Thymus (tissue), 11 donors: ENCODE data around the gene ORC5. TPM values are rescaled to one million over a fixed set of nuclear protein-coding genes. Genes with fewer than 3 reads are reported as not detected.
A peak's percentile ranks its signal among the peaks of the same experiment; 100 is the strongest.

Experiments used
- DNase-seq, 9 donors: peaks; one replicate each; pipeline ENCODE4 v3.0.0-alpha.2; 2013; ENCODE audit warnings: low spot score in 9 of 9, low read depth in 6 of 9, missing footprints in 1 of 9
- H3K27ac ChIP-seq, 2 donors: one replicate each; pipeline ENCODE4 v1.5.1; 2013; ENCODE audit warnings: control low read depth in 1 of 2, low read depth in 1 of 2, low read length in 1 of 2, mild to moderate bottlenecking in 1 of 2, moderate library complexity in 1 of 2
- H3K27me3 ChIP-seq, 2 donors: one replicate each; pipeline ENCODE4 v1.5.1; 2013; ENCODE audit warnings: low read length in 1 of 2; ENCODE audit not compliant: control insufficient read depth in 2 of 2, insufficient read depth in 1 of 2
- H3K36me3 ChIP-seq, 2 donors: one replicate each; pipeline ENCODE4 v1.5.1; 2013; ENCODE audit warnings: low read length in 1 of 2, mild to moderate bottlenecking in 1 of 2, moderate library complexity in 1 of 2; ENCODE audit not compliant: control insufficient read depth in 2 of 2, insufficient read depth in 2 of 2
- H3K4me1 ChIP-seq, 2 donors: one replicate each; pipeline ENCODE4 v1.5.1; 2013; ENCODE audit warnings: low read length in 2 of 2; ENCODE audit not compliant: control insufficient read depth in 2 of 2, insufficient read depth in 2 of 2
- H3K4me3 ChIP-seq, 2 donors: one replicate each; pipeline ENCODE4 v1.5.1; 2013; ENCODE audit warnings: low read length in 2 of 2, control low read depth in 1 of 2, mild to moderate bottlenecking in 1 of 2
- H3K9me3 ChIP-seq, 2 donors: one replicate each; pipeline ENCODE4 v1.5.1; 2013; ENCODE audit warnings: low read length in 1 of 2, mild to moderate bottlenecking in 1 of 2; ENCODE audit not compliant: control insufficient read depth in 2 of 2, insufficient read depth in 1 of 2
- WGBS: extraction: QIAGEN DNeasy Blood & Tissue Kit; methylation state at CpG from one replicate; pipeline ENCODE4 v1.1.7; 2013; 5-methylcytosine and 5-hydroxymethylcytosine counted together
- polyA plus RNA-seq: library from polyadenylated mRNA; stranded (reverse); fragments of 200-250 nt; gene quantifications from one replicate; pipeline ENCODE4 v1.2.3, GENCODE V29; 2013
- total RNA-seq: library from RNA; stranded (reverse); fragments of 120-200 nt; gene quantifications from one replicate; pipeline ENCODE4 v1.2.4, GENCODE V29; 2013
- donor health status: healthy.

ORC5 gene
- total and polyA plus RNA-seq, 2 donors = 13.4 to 23.0 TPM

- Histone ChIP-seq H3K4me3 (no peak overlapping the region), H3K4me1 (no peaks in the 10 kb centered on the region), H3K27ac (no peak overlapping the region), H3K9me3 (no peaks in the 10 kb centered on the region), H3K36me3 (peaks cover 0 to 3% of the 10 kb centered on the region in 2 donors), H3K27me3 (no peaks in the 10 kb centered on the region)
- DNase-seq = no peak
- WGBS = 60% methylated on average over 2 of the region's 2 CpGs
Observed at GRCh38 chr7:104175361-104175984, 32.3 kb downstream of the ORC5 start.

GRCh38 chr7:104174798-104175197 is 33.0 kb downstream of the ORC5 start:
- Histone ChIP-seq H3K4me3 (no peak overlapping the region), H3K36me3 (peaks cover 0 to 3% of the 10 kb centered on the region in 2 donors), H3K27ac (no peak overlapping the region), H3K4me1 (no peaks in the 10 kb centered on the region), H3K9me3 (no peaks in the 10 kb centered on the region), H3K27me3 (no peaks in the 10 kb centered on the region)
- DNase-seq = no peak
- WGBS = 100% methylated on average over 2 of the region's 2 CpGs

- no peaks in the 10 kb centered on the region for H3K27me3 ChIP-seq
- H3K9me3 ChIP-seq = no peaks in the 10 kb centered on the region
- H3K4me3 ChIP-seq = no peak overlapping the region
- DNase-seq = no peak
- no peaks in the 10 kb centered on the region for H3K4me1 ChIP-seq
- peaks cover 8 to 16% of the 10 kb centered on the region in 2 donors for H3K36me3 ChIP-seq
- WGBS = 98% methylated on average over 6 of the region's 6 CpGs
- no peak overlapping the region for H3K27ac ChIP-seq
Observed at GRCh38 chr7:104162081-104162480, 45.7 kb downstream of the ORC5 start.

- no peaks in the 10 kb centered on the region for H3K4me1 ChIP-seq
Observed at GRCh38 chr7:104161244-104161643, 46.6 kb downstream of the ORC5 start.

GRCh38 chr7:104160375-104160774 is 47.4 kb downstream of the ORC5 start:
- H3K9me3 ChIP-seq = no peaks in the 10 kb centered on the region
- H3K4me1 ChIP-seq = no peaks in the 10 kb centered on the region
- DNase-seq = peak in 2 of 9 donors; percentile 3 to 19
- peaks cover 6 to 10% of the 10 kb centered on the region in 2 donors for H3K36me3 ChIP-seq
- H3K4me3 ChIP-seq = no peak overlapping the region
- H3K27me3 ChIP-seq = no peaks in the 10 kb centered on the region
- no peak overlapping the region for H3K27ac ChIP-seq

More at GRCh38 chr7:104161244-104161643, 46.6 kb downstream of the ORC5 start:
- no peak overlapping the region for H3K27ac ChIP-seq
- H3K27me3 ChIP-seq = no peaks in the 10 kb centered on the region
- no peak for DNase-seq
- no peak overlapping the region for H3K4me3 ChIP-seq
- H3K36me3 ChIP-seq = peaks cover 8 to 11% of the 10 kb centered on the region in 2 donors
- H3K9me3 ChIP-seq = no peaks in the 10 kb centered on the region
- 97% methylated on average over 3 of the region's 3 CpGs for WGBS

GRCh38 chr7:104156842-104157277 is 51.0 kb downstream of the ORC5 start:
- Histone ChIP-seq H3K27me3 (no peaks in the 10 kb centered on the region), H3K27ac (no peak overlapping the region), H3K9me3 (no peaks in the 10 kb centered on the region), H3K36me3 (peaks cover 0 to 3% of the 10 kb centered on the region in 2 donors), H3K4me1 (no peaks in the 10 kb centered on the region), H3K4me3 (no peak overlapping the region)
- 73% methylated on average over 2 of the region's 2 CpGs for WGBS
- DNase-seq = peak in 2 of 9 donors; percentile 4 to 19

- no peaks in the 10 kb centered on the region for H3K4me1 ChIP-seq
- H3K27ac ChIP-seq = no peak overlapping the region
- peaks cover 0 to 7% of the 10 kb centered on the region in 2 donors for H3K36me3 ChIP-seq
- H3K4me3 ChIP-seq = no peak overlapping the region
- H3K9me3 ChIP-seq = no peaks in the 10 kb centered on the region
- no peaks in the 10 kb centered on the region for H3K27me3 ChIP-seq
- WGBS = 83% methylated on average over 4 of the region's 4 CpGs
- no peak for DNase-seq
Observed at GRCh38 chr7:104153287-104153686, 54.5 kb downstream of the ORC5 start.

- WGBS = 93% methylated on average over 1 of the region's 1 CpG
- Histone ChIP-seq H3K36me3 (peaks cover 0 to 7% of the 10 kb centered on the region in 2 donors), H3K27me3 (no peaks in the 10 kb centered on the region), H3K4me3 (no peak overlapping the region), H3K27ac (no peak overlapping the region), H3K9me3 (no peaks in the 10 kb centered on the region), H3K4me1 (no peaks in the 10 kb centered on the region)
- no peak for DNase-seq
Observed at GRCh38 chr7:104152468-104152867, 55.3 kb downstream of the ORC5 start.

- WGBS = 96% methylated on average over 1 of the region's 1 CpG
Observed at GRCh38 chr7:104150470-104150869, 57.3 kb downstream of the ORC5 start.

More at GRCh38 chr7:104150470-104150869, 57.3 kb downstream of the ORC5 start:
- Histone ChIP-seq H3K27ac (no peak overlapping the region), H3K9me3 (no peaks in the 10 kb centered on the region), H3K4me1 (no peaks in the 10 kb centered on the region), H3K36me3 (peaks cover 0 to 7% of the 10 kb centered on the region in 2 donors), H3K4me3 (no peak overlapping the region), H3K27me3 (no peaks in the 10 kb centered on the region)
- no peak for DNase-seq
